NK-92 treated with Interleukin-12 subunit alpha and Interleukin-12 subunit beta, amount 100 ng/mL, for 24 hours (cell line): Measurements from ENCODE around the gene MAPKAP1.

Source experiments
- DNase-seq: peaks from one replicate; lab custom pipeline; 2025; lab: John Stamatoyannopoulos, UW

The MAPKAP1 gene

DNA sequence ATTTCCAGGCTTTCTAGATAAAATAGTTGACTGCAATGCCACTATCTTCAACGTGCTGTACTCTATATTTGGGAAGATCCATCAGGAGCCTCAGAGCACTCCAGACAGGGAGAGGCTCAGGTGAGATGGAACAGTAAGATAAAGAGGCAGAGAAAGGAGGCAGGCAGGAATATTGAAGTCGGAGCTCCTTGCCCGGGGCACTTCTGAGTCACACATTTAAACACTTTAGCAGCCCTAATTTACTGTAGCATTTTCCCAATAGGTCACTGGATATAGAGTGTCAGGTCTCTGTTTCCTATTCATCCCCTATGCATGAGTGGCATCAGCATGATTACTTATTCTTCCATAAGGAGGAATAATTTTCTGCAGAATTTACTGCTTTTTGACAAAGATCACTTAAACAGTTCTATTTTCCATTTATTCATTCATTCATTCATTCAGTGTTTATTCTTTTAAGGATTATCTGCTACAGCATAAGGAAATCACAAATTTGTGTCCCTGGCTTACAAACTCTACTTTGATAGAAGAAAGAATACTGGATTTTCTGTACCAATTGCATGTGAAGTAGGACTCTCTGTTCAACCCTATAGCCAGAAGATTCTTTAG, 170.7 kb downstream of the MAPKAP1 start:
- DNase-seq: no peak

GRCh38 chr9:125534971-125535701, 171.9 kb downstream of the MAPKAP1 start:
- no peak for DNase-seq

- DNase-seq: no peak
Observed at GRCh38 chr9:125532812-125533594, 174.0 kb downstream of the MAPKAP1 start.

DNA sequence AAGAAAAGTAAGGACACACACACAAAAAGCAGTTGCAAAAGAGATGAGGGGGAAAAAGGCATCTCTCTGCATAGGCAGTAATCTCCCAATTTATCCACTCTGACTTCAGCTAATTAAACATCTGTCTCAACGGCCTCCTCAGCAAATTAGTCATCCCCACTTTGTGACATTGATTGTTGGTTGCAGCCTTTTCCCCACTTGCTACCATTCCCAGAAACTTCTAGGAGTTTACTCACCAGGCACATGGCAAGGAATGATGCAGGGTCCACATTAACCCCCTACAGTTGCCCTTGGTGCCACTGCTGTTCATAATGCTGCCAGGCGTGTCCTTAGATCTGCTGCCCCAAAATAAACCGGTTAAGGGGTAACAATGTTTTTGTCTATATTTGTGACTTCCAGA, 174.6 kb downstream of the MAPKAP1 start:
- no peak for DNase-seq

DNA sequence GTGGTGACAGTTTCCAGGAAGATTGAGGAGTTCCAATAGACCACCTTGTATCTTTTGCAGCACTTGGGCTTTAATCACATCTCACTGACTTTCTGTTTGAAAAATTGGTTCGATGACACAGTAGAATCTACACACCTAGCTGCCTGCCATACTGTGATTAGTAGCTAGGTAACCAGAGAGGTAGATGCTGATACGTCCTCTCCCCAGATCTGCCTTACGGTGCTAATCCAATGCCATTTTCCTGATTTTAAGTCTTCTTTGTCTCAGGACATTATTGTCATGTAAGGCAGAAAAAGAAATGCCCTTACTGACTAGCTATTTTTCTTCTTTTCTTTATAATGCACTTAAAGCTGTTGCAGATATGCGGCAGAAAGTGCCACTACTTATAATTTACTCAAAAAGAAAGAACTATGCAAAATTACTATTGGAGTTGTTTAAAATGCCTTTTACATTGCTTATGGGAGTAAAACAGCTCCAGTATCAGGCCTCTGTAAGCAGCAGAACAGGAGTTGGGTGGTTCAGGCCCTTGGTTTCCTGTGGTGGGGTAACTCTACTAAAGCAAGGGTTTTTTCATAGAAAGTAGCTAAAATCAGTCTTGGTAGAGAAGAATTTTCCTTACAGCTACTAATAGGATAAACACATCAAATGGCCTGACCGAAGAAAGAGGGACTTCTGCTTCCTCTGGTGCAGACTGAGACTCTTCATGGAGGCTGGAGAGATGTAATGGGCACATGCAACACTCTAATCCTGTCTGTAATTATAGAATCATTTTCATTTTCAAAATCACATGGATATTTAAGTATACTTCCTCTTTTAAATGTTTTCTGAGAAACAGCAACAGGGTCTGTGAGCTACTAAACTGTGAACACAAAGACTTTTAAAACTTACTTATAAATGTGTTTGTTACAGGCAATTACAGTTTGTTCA, 177.2 kb downstream of the MAPKAP1 start:
- no peak for DNase-seq

DNA sequence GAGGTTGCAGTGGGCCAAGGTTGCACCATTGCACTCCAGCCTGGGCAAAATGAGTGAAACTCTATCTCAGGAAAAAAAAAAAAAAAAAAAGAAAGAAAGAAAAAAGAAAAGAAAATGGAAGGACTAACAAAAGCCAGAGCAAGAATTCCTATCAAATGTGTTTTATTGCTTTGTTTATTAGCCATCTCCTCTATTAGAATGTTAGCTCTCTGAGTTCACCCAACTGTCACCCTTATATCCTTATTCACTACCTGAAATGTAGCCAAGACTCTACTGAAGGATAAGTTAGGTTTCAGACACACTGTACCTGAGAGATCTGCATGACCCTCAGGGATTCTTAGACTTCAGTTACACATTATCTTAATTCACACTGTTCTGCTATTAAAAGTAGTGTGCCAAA, 177.9 kb downstream of the MAPKAP1 start:
- DNase-seq: no peak

DNA sequence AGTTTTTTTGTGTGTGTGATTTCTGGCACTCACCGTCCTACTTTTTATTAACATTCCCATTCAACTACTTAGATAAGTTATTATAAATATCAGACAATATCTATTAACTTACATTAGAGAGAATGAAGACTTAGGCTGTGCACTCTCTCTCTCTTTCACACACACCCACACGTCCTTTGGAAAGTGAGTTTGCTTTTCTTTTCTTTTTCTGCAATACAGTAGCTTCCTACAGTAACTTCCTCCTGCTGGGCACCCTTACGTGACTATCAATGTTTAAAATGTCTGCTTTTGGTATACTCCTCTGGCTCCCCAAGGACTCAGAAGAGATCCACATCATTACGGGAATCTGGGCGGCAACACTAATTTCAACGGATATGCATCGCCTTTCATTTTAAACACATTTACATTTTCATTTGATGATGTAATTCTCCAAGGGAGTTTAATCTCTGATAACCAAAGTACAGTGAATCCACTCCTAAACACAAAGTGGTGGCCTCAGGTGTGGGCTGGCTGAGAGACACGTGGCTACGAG, 179.5 kb downstream of the MAPKAP1 start:
- no peak for DNase-seq

GRCh38 chr9:125525921-125526631, 180.9 kb downstream of the MAPKAP1 start:
- DNase-seq: no peak

- DNase-seq: no peak
Observed at GRCh38 chr9:125524583-125525355, 182.2 kb downstream of the MAPKAP1 start.

GRCh38 chr9:125523681-125524080, 183.3 kb downstream of the MAPKAP1 start:
- DNase-seq: no peak

GRCh38 chr9:125522328-125522725, 184.7 kb downstream of the MAPKAP1 start:
- DNase-seq: no peak

GRCh38 chr9:125521462-125522327, 185.3 kb downstream of the MAPKAP1 start:
- DNase-seq: no peak

DNA sequence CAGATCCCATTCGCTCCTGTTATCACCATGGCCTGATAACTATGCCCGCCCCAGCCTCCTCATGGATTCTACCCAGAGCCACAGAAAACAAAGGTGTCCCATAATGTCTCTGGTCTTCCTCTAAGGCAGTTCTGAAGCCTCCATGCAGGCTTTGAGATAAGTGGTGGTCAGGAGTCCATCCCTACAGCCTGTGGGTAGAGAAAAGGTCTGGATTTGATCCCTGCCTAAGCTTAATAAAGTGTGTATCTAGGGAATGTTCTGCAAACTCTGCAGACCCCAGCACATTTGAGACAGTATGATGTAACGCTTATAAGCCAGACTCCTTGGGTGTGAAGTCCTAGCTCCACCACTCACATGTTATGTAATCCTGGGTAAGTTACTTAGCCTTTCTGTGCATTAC, 187.3 kb downstream of the MAPKAP1 start:
- DNase-seq: no peak

GRCh38 chr9:125517577-125517976, 189.4 kb downstream of the MAPKAP1 start:
- no peak for DNase-seq

DNA sequence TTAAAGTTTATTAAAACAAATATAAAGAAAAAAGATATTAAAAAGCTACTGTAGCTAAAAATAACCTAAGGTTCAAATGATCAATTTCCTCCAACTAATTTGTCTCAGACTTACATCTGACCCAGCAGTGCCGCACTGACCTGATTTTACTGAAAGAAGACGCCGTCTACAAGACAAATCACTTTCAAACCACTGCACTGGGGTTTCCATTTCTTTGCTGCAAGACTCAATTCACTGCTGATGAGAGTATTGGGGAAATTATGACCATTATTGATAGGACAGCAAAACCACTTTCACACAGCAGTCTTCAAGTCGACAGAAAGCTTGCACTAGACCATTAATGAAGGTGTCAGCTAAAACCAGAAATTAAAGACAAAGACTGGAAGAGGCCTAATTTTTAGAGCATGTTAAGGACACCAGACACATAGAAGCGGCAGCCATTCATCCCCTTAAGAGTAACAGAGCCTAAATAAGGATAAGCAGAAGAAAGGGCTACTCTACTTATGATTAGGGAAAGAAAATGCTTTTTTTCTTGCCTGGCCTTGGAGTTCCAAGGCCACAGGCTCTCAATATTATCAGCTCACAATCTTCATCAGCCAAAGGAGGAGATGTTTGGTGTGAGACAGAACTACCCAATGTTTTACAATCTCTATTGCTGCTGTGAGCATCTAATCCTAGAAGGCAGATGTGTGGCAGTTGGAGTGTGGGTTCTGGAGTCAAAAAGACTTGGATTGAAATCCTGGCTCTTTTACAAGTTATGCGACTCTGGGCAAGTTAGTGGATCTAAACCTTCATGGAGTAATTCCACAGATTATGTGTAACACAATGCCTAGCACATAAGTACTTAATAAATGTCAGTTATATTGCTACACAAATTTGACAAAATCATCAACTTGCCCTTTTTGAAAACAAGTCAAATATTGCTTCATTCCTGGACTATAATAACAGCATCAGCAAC, 190.7 kb downstream of the MAPKAP1 start:
- no peak for DNase-seq

DNA sequence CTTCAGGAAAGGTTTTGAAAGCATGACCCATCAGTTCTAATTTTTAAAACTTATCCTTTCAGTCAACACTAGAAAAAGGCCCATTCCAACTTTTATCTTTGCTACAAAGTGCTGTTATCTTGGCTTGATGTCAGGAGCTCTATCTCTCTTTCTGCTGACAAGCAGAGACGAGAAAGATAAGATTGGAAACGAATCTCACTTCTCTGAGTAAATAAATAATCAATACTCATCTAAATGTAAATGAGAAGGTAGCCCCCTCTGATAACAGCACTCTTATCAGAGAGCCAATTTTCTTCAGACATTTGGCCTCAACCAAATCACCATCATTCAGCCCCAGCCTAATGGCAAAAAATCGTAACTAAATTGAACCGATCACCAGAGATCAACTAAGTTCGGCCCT, 191.7 kb downstream of the MAPKAP1 start:
- DNase-seq: no peak

GRCh38 chr9:125514468-125514867, 192.5 kb downstream of the MAPKAP1 start:
- DNase-seq: no peak
